ENCODE results near the gene JPH3. TPM values are rescaled to one million over a fixed set of nuclear protein-coding genes. Genes with fewer than 3 reads are reported as not detected.

The JPH3 gene
- total RNA-seq, 1 donor, result not detected

DNA sequence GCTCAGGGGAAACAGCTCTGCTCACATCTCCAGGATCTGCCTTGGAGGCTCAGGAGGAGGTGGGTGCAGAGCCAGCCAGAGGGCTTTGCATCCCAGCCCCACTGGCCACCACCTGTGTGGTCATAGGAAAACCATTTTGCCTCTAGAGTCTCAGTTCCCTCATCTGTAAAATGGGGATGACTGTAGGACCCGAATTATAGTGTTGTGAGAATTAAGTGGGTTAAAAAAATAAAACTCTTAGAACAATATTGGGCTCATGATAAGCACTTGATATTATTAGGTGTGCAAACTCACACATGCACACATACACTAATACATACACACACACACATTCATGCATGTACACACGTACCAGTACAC, 19.4 kb upstream of the JPH3 start:
- TF ChIP-seq CTCF (IDR thresholded peaks at IDR 0.05; ENCODE audit: insufficient read depth, low read length), result no peak
- peak overlapping the region; percentile 48 for H3K4me3 ChIP-seq (ENCODE audit: low read depth, low read length)
- DNase-seq (ENCODE audit: low read depth), result no peak

- TF ChIP-seq CTCF (IDR thresholded peaks at IDR 0.05; ENCODE audit: insufficient read depth, low read length), result no peak
- H3K4me3 ChIP-seq (ENCODE audit: low read depth, low read length), result no peak overlapping the region
- DNase-seq (ENCODE audit: low read depth), result peak; percentile 71
These were observed 18.7 kb upstream of the JPH3 start for GRCh38 chr16:87583453-87584131.

GRCh38 chr16:87584271-87584670, 18.0 kb upstream of the JPH3 start:
- no peak for TF ChIP-seq CTCF (IDR thresholded peaks at IDR 0.05; ENCODE audit: insufficient read depth, low read length)
- no peak overlapping the region for H3K4me3 ChIP-seq (ENCODE audit: low read depth, low read length)
- DNase-seq (ENCODE audit: low read depth), result peak; percentile 38

- H3K4me3 ChIP-seq (ENCODE audit: low read depth, low read length), result no peak overlapping the region
- DNase-seq (ENCODE audit: low read depth), result no peak
- no peak for TF ChIP-seq CTCF (IDR thresholded peaks at IDR 0.05; ENCODE audit: insufficient read depth, low read length)
These were observed 17.3 kb upstream of the JPH3 start for GRCh38 chr16:87584975-87585374.

GRCh38 chr16:87585442-87586200, 16.7 kb upstream of the JPH3 start:
- TF ChIP-seq CTCF (IDR thresholded peaks at IDR 0.05; ENCODE audit: insufficient read depth, low read length), result no peak
- H3K4me3 ChIP-seq (ENCODE audit: low read depth, low read length), result no peak overlapping the region
- DNase-seq (ENCODE audit: low read depth), result no peak

DNA sequence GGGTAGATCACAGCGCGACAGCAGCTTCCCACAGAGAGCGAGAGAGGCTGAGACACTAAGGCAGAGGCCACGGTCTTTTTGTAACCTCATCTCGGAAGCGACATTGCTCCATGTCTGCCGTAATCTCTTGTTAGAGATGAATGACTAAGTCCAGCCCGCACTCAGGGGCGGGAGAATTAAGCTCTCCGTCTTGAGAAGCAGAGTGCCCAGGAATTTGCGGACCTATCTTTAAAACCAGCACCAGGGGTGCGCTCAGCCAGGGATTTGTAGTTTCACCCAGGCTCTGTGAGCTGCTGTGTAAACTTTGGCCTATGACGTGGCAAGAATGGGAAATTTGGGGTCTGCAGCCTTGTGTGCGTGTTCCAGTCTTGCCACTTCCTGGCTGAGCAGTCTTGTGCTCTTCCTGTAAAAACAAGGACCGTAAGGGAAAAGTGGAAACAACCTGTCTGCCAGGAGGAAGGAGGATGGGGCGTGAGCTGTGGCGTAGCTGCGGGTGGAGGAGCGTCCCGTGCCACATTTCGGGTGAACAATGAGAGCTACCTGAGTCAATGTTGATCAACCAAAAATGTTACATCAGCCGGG, 16.0 kb upstream of the JPH3 start:
- DNase-seq (ENCODE audit: low read depth), result no peak
- no peak overlapping the region for H3K4me3 ChIP-seq (ENCODE audit: low read depth, low read length)
- TF ChIP-seq CTCF (IDR thresholded peaks at IDR 0.05; ENCODE audit: insufficient read depth, low read length), result no peak
